A172 (cell line): ENCODE measurements around the gene KLHL21. TPM values are rescaled to one million over a fixed set of nuclear protein-coding genes. Genes with fewer than 3 reads are reported as not detected.
"Not testable (repeated sequence)": the region's sequence is repeated elsewhere in the genome, so short reads cannot be mapped to it uniquely, and the experiment has no call there.

Experiments
- DNase-seq: peaks from one replicate; pipeline ENCODE4 v3.0.0-alpha.2; 2015; ENCODE audit warnings: low spot score
- total RNA-seq: library from RNA; depleted of rRNA; stranded (reverse); fragments of >200 nt; shearing (Covaris generic); gene quantifications from 2 replicates; pipeline ENCODE4 v1.2.3, GENCODE V29; 2014

KLHL21 gene
- total RNA-seq, 1 experiment from 2014 or later = 18.2 TPM

DNA sequence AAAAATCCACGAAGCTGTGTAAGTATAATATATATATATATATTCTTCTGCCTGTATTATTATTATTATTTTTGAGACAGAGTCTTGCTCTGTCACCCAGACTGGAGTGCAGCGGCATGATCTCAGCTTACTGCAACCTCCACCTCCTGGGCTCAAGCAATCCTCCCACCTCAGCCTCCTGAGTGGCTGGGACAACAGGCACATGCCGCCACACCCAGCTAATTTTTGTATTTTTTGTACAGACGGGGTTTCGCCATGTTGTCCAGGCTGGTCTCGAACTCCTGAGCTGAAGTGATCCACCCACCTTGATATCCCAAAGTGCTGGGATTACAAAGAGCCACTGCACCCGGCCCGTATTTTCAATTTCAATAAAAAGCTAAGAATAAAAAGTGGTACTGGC lies 2.7 kb downstream of the KLHL21 start:
- not testable (repeated sequence) for DNase-seq

- DNase-seq = no peak
These were observed 3.3 kb downstream of the KLHL21 start for GRCh38 chr1:6599141-6599975.

DNA sequence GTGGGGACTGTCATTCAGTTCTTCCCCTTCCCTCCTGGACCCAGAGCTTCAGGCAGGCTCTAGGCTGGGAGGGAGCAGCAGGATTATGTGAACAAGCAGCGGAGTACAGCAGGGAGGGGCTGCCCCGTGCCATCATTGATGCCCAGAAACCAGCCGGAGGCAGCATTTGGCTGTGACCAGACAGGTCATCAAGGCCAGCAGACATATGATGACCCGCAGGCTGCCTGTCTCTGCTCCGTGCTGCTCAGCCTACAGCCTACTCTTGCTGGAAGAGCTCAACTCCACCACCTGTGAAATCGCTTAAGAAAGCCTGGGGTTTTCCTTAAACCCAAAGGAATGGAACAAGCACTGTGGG lies 4.9 kb downstream of the KLHL21 start:
- DNase-seq = no peak

DNA sequence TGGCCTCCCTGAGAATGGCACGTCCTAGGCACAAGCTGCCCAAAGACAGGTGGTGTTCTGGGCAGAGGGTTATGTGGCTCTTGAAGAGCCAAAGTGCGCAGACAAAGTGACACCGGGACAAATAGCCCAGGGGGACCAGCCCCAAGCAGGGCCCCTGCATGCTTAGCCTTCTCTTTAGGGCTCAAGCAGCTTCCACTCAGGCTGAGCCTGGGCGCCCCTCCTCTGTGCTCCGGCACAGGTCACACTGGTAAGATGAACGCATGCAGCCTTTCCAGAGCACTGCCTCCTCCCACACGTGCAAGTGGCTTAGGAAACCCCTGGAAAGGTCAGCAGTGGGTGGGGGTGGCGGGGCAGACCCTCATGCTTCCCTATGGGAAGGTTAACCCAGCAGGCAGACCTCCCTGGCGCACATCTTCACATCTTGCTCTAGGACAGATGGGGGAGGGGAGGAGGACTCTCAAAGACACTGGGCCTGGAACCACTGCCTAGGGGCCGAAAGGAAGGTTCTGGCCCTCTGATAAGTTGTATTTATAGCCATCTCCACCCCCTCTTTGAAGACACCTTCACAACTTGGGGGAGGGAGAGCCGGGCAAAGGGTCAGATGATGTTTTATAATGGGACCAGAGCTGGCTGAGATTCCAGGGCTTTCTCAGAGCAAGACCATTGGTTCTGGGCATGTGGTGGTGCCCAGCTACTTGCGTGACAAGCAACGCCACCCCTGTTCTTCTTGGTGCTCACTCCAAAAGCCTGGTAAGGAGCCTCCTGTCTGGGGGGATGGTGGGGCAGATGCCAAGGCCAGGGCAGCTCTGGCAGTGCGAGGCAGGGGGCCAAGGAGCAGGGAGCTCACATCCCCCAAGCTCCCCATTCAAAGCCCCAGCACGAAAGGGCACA lies 5.5 kb downstream of the KLHL21 start:
- no peak for DNase-seq

GRCh38 chr1:6596351-6596750 lies 6.3 kb downstream of the KLHL21 start:
- no peak for DNase-seq

GRCh38 chr1:6594977-6595740 lies 7.5 kb downstream of the KLHL21 start:
- no peak for DNase-seq

DNA sequence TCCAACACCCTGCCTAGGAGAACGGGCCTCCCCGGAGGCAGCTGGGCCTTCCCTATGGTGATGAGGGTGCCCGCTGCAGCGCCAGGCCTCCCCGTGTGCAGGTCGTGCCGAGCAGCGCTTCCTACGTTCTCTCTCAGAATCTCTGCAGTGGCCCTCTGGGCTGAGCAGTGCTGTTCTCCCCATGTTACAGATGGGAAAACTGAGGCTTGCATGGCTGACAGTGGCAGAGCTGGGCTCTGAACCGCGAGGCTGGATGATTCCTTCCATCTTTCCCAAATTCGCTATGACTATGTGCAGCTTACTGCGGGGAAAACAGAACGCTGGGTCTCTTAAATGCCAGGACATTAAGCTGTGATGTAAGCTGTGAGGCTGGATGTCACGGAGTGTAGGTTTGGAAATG lies 8.9 kb downstream of the KLHL21 start:
- no peak for DNase-seq

DNA sequence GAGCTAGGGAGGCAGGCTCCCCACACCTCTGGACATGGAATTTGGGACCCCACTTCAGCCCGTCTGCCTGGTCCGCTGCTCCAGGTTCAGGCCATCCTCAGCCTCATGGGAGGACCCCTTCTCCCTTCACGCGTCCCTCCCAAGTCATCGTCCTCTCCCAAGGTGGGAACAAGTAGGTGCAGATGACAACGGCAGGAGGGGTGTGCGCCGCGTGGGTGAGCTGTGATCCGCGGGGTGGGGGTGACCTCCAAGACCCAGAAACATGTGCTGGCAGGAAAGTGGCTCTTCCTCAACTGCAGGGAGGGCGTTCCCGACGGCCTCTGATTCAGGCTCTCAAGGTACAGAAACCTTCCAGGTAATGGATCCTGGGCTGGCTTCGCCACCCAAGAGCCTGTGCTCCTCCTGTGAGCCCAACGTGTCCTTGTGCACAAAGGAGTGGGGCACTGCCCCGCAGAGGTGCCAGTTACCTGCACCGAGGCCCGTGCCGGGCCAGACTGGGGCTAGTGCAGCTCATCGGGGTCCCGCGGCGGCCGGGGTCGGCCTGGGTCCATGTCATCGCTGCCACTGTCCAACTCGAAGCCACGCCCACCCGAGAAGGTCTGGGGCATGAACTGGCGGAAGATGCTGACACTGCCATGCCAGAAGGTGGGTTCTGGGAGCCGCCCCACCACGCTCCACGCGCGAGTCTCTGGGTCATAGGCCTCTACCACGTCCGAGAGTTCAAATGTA lies 9.6 kb downstream of the KLHL21 start:
- DNase-seq = no peak

GRCh38 chr1:6592441-6592840 lies 10.2 kb downstream of the KLHL21 start:
- DNase-seq = no peak

DNA sequence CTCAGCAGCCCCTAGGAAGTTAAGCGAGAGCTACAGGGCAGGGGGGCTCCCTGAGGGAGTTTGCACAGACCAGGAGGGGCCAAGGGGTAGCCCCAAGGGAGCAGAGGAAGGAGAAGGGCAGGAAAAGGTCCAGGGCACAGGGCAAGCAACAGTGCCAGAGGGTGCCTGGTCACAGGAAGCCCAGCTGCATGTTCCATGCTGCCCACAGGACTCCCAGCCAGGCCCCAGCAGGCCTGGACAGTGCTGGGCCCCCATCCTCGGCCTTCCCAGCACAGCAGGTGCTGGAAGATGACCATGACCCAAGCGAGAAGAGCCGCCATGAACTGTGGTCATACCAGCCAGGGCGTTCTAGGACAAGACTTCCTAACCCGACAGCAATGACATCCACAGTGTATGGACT lies 11.0 kb downstream of the KLHL21 start:
- no peak for DNase-seq

DNA sequence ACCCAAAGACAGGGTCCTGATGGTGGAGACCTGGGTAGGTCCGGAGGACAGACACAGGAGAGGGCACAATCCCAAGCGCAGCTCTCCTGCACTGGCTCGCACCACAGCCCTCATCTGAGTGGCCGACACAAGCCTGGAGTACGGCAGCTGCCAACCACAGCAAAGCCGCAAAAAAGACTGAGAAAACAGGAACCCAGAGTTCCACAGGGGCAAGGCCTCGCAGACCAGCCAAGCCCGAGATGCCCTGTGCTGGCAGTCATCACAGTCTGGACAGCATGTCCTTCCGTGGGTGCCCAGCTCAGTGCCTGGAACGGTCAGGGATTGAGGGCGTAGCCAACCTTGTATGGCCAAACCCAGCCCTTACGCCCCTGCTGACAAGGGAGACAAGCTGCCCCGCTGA lies 11.4 kb downstream of the KLHL21 start:
- no peak for DNase-seq

DNA sequence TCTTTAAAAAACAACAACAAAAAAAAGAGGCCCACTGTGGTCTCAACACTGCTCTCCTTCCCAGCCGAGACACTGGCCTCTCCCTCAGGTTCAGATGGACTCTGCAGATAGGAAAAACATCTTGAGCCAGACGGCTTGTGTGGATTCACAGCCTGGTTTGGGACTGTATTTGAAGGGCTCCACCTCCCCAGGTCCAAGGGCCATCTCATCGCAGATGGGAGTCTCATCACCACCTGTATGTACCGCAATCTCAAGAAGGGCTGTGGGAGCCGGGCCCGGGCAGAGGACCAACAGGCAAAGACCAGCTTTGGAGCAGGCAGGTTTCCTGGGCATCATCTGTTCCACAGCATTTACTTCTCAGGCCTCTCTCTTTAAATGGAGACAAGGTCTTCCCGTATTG lies 12.6 kb downstream of the KLHL21 start:
- no peak for DNase-seq

- no peak for DNase-seq
These were observed 13.7 kb downstream of the KLHL21 start for GRCh38 chr1:6588893-6589520.

GRCh38 chr1:6588128-6588892 lies 14.4 kb downstream of the KLHL21 start:
- no peak for DNase-seq

- no peak for DNase-seq
These were observed 15.2 kb downstream of the KLHL21 start for GRCh38 chr1:6587261-6588005.

DNA sequence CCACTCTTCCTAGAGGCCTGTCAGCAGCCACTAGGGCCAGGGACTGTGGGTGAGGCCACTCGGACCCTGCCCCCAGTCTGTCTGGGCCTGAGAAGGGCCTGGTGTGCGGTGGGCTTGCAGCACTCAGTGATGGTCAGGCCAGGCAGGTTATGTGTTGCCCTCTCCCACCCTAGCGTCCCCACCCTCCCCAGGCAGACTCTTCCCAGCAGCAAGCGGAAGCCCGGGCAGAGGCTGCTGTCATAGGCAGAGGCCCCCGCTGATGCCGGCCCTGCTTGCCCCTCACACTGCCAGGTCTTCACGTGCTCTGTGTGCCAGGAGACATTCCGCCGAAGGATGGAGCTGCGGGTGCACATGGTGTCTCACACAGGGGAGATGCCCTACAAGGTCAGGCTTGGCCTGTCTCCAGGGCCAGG lies 16.3 kb downstream of the KLHL21 start:
- no peak for DNase-seq

DNA sequence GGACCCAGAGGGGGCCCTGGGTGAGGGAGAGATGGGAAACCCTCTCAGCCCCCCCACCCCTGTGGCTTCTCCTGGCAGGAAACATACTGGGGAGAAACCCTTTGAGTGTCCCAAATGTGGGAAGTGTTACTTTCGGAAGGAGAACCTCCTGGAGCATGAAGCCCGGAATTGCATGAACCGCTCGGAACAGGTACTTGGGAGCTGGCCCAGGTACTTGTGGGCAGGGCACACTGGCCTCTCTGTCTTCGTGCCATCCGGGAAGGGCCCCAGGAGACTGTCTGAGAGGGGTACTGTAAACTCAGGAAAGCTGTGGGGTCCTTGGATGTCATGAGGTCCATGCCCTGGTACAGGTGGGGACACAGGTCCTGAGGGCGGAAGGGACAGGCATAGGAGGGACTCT lies 16.8 kb downstream of the KLHL21 start:
- no peak for DNase-seq

- DNase-seq = no peak
These were observed 17.5 kb downstream of the KLHL21 start for GRCh38 chr1:6585081-6585722.
